Measurements from ENCODE around the gene SLC18B1. TPM values are rescaled to one million over a fixed set of nuclear protein-coding genes. Genes with fewer than 3 reads are reported as not detected.

Gene SLC18B1
- total and polyA plus RNA-seq, 2 of the 8 experiments (the other 6 are each of a cell fraction or from before 2014, with no cell fraction given) = 17.2 to 23.4 TPM

GRCh38 chr6:132728616-132729015 is 69.8 kb downstream of the SLC18B1 start (continued):
- TF ChIP-seq TEAD4 (IDR thresholded peaks at IDR 0.05; ENCODE audit: low read depth, low read length) (no peak), KDM1A (IDR thresholded peaks at IDR 0.05; ENCODE audit: borderline replicate concordance, low read length) (no peak), ATF3 (IDR thresholded peaks at IDR 0.05; ENCODE audit: insufficient read depth, low read depth, low read length) (no peak), PHF8 (conservative IDR thresholded peaks at IDR 0.05; ENCODE audit: low read depth, low read length) (no peak), FOSL1 (IDR thresholded peaks at IDR 0.05; ENCODE audit: insufficient read depth, low read depth, low read length) (no peak), TCF12 (IDR thresholded peaks at IDR 0.05; ENCODE audit: low read depth, low read length) (no peak), RNF2 (IDR thresholded peaks at IDR 0.05; ENCODE audit: borderline replicate concordance, low read depth, low read length, missing control alignments, poor library complexity, severe bottlenecking) (no peak)

Measured in H1 (cell line).